Hepatocyte (in vitro differentiated cells): Measurements from ENCODE around the gene FCRL1. TPM values are rescaled to one million over a fixed set of nuclear protein-coding genes. Genes with fewer than 3 reads are reported as not detected.

Experiments used
- DNase-seq: peaks from one replicate; pipeline ENCODE4 v3.0.0-alpha.2; 2016; ENCODE audit warnings: low spot score
- H2AFZ ChIP-seq: fragments of 200-600 bp; sonication (generic); 2 replicates; pipeline ENCODE4 v1.6.0; 2016; ENCODE audit warnings: antibody characterized with exemption, mild to moderate bottlenecking
- H3K27ac ChIP-seq: fragments of 200-600 bp; sonication (generic); 2 replicates; pipeline ENCODE4 v1.5.1; 2016; ENCODE audit warnings: mild to moderate bottlenecking
- H3K27me3 ChIP-seq: fragments of 200-600 bp; sonication (generic); 2 replicates; pipeline ENCODE4 v1.6.1; 2016
- H3K36me3 ChIP-seq: fragments of 200-600 bp; sonication (generic); replicated peaks from 2 replicates; pipeline ENCODE4 v1.5.1; 2016; ENCODE audit warnings: low read depth; ENCODE audit not compliant: insufficient read depth
- H3K4me1 ChIP-seq: fragments of 200-600 bp; sonication (generic); 2 replicates; pipeline ENCODE4 v1.5.1; 2016; ENCODE audit warnings: mild to moderate bottlenecking, moderate library complexity; ENCODE audit not compliant: insufficient read depth
- H3K4me2 ChIP-seq: fragments of 200-600 bp; sonication (generic); 2 replicates; pipeline ENCODE4 v1.6.0; 2016
- H3K4me3 ChIP-seq: fragments of 200-600 bp; sonication (generic); 2 replicates; pipeline ENCODE4 v1.5.1; 2016; ENCODE audit warnings: mild to moderate bottlenecking
- H3K79me2 ChIP-seq: fragments of 200-600 bp; sonication (generic); 2 replicates; pipeline ENCODE4 v1.6.0; 2017; ENCODE audit warnings: mild to moderate bottlenecking
- H3K9me2 ChIP-seq: fragments of 200-600 bp; sonication (generic); replicated peaks from 2 replicates; pipeline ENCODE4 v1.6.0; 2017; ENCODE audit warnings: mild to moderate bottlenecking; ENCODE audit not compliant: insufficient read depth
- H3K9me3 ChIP-seq: fragments of 200-600 bp; sonication (generic); 2 replicates; pipeline ENCODE4 v1.5.1; 2016; ENCODE audit warnings: low read depth, mild to moderate bottlenecking
- H4K20me1 ChIP-seq: fragments of 200-600 bp; sonication (generic); 2 replicates; pipeline ENCODE4 v1.6.0; 2016; ENCODE audit warnings: mild to moderate bottlenecking; ENCODE audit not compliant: insufficient read depth, poor library complexity, severe bottlenecking
- CTCF ChIP-seq: fragments of 200-600 bp; sonication (generic); IDR thresholded peaks from 2 replicates; pipeline ENCODE4 v1.5.1; 2016; ENCODE audit warnings: antibody characterized with exemption, mild to moderate bottlenecking; ENCODE audit not compliant: poor library complexity
- EZH2 ChIP-seq: fragments of 200-600 bp; sonication (generic); IDR thresholded peaks from 2 replicates; pipeline ENCODE4 v1.6.1; 2016; ENCODE audit warnings: antibody characterized with exemption, mild to moderate bottlenecking, borderline replicate concordance
- EZH2phosphoT487 ChIP-seq: fragments of 200-600 bp; sonication (generic); IDR thresholded peaks from one replicate; pipeline ENCODE4 v1.6.1; 2018; ENCODE audit warnings: antibody characterized with exemption, mild to moderate bottlenecking, low read depth, moderate library complexity; ENCODE audit not compliant: unreplicated experiment, severe bottlenecking
- WGBS: methylation state at CpG from one replicate; pipeline ENCODE4 v1.1.6; 2016; ENCODE audit warnings: low lambda C conversion rate; ENCODE audit errors: missing lambda C conversion rate; 5-methylcytosine and 5-hydroxymethylcytosine counted together
- polyA plus RNA-seq: library from polyadenylated mRNA; unstranded; fragments of >200 nt; fragmentation: Nextera tagmentation; extraction: Ambion mirVana; gene quantifications from 2 replicates; pipeline ENCODE4 v1.2.1, GENCODE V29; 2016
- total RNA-seq: library from RNA; depleted of rRNA; stranded (reverse); fragments of >200 nt; gene quantifications from 2 replicates; pipeline ENCODE4 v1.2.3, GENCODE V29; 2014

FCRL1 gene
- total and polyA plus RNA-seq, 2 experiments from 2014 or later: not detected

- Histone ChIP-seq H2AFZ (no peak overlapping the region), H3K27me3 (no peaks in the 10 kb centered on the region), H3K4me1 (no peaks in the 10 kb centered on the region), H3K4me2 (no peak overlapping the region), H3K4me3 (no peak overlapping the region), H3K79me2 (no peaks in the 10 kb centered on the region), H3K9me3 (no peaks in the 10 kb centered on the region), H3K36me3 (no peaks in the 10 kb centered on the region), H3K27ac (no peak overlapping the region), H4K20me1 (no peaks in the 10 kb centered on the region), H3K9me2 (no peaks in the 10 kb centered on the region)
- 90% methylated on average over 12 of the region's 12 CpGs for WGBS
- DNase-seq: no peak
- TF ChIP-seq CTCF: no peak
- no peak for TF ChIP-seq EZH2
- TF ChIP-seq EZH2phosphoT487: no peak
Observed at GRCh38 chr1:157834430-157834829, 14.5 kb upstream of the FCRL1 start.

GRCh38 chr1:157833145-157833544 is 13.2 kb upstream of the FCRL1 start:
- Histone ChIP-seq H3K36me3 (no peaks in the 10 kb centered on the region), H3K79me2 (no peaks in the 10 kb centered on the region), H4K20me1 (no peaks in the 10 kb centered on the region), H3K4me3 (no peak overlapping the region), H3K4me2 (no peak overlapping the region), H3K4me1 (no peaks in the 10 kb centered on the region), H3K27me3 (no peaks in the 10 kb centered on the region), H3K27ac (no peak overlapping the region), H3K9me3 (no peaks in the 10 kb centered on the region), H2AFZ (no peak overlapping the region), H3K9me2 (no peaks in the 10 kb centered on the region)
- DNase-seq: no peak
- WGBS: 91% methylated on average over 6 of the region's 6 CpGs
- no peak for TF ChIP-seq CTCF

- 40% methylated on average over 4 of the region's 4 CpGs for WGBS
- Histone ChIP-seq H3K9me3 (no peaks in the 10 kb centered on the region), H3K4me1 (no peaks in the 10 kb centered on the region), H3K27me3 (no peaks in the 10 kb centered on the region), H3K9me2 (no peaks in the 10 kb centered on the region), H3K4me2 (no peak overlapping the region), H3K79me2 (no peaks in the 10 kb centered on the region), H4K20me1 (no peaks in the 10 kb centered on the region), H3K27ac (no peak overlapping the region), H3K36me3 (no peaks in the 10 kb centered on the region), H2AFZ (no peak overlapping the region), H3K4me3 (no peak overlapping the region)
- no peak for DNase-seq
- TF ChIP-seq CTCF: no peak
- TF ChIP-seq EZH2: no peak
- no peak for TF ChIP-seq EZH2phosphoT487
Observed at GRCh38 chr1:157831968-157832626, 12.2 kb upstream of the FCRL1 start.

- TF ChIP-seq EZH2phosphoT487 (no peak), CTCF (no peak), EZH2 (no peak)
- Histone ChIP-seq H3K4me1 (no peaks in the 10 kb centered on the region), H3K9me2 (no peaks in the 10 kb centered on the region), H3K79me2 (no peaks in the 10 kb centered on the region), H4K20me1 (no peaks in the 10 kb centered on the region), H3K27me3 (no peaks in the 10 kb centered on the region), H3K27ac (no peak overlapping the region), H2AFZ (no peak overlapping the region), H3K9me3 (no peaks in the 10 kb centered on the region), H3K4me3 (no peak overlapping the region), H3K4me2 (no peak overlapping the region), H3K36me3 (no peaks in the 10 kb centered on the region)
- DNase-seq: no peak
- 94% methylated on average over 2 of the region's 2 CpGs for WGBS
Observed at GRCh38 chr1:157830887-157831286, 11.0 kb upstream of the FCRL1 start.
